ENCODE results near the gene PAK5. TPM values are rescaled to one million over a fixed set of nuclear protein-coding genes. Genes with fewer than 3 reads are reported as not detected.

The PAK5 gene
- total RNA-seq, 4 donors from 2014 or later: 0.05 to 6.6 (median 0.54) TPM; not detected in 1

GRCh38 chr20:9602847-9603183 lies 236.1 kb downstream of the PAK5 start:
- Histone ChIP-seq H3K4me1 (no peaks in the 10 kb centered on the region), H3K4me3 (no peak overlapping the region), H3K36me3 (no peaks in the 10 kb centered on the region), H3K27ac (no peak overlapping the region), H3K9me3 (no peaks in the 10 kb centered on the region), H3K27me3 (peaks cover 7% of the 10 kb centered on the region)
- WGBS, 2 donors (ENCODE audit: low coverage in 1 of 2): 43 to 67% methylated on average over 4 of the region's 4 CpGs
- ATAC-seq: no peak
- no peak for TF ChIP-seq POLR2AphosphoS5 (IDR thresholded peaks at IDR 0.05)
- no peak for TF ChIP-seq POLR2A (IDR thresholded peaks at IDR 0.05)
- TF ChIP-seq CTCF (IDR thresholded peaks at IDR 0.05): no peak
- TF ChIP-seq EP300 (IDR thresholded peaks at IDR 0.05): no peak

GRCh38 chr20:9600562-9600961 lies 238.3 kb downstream of the PAK5 start:
- Histone ChIP-seq H3K27me3 (peaks cover 7% of the 10 kb centered on the region), H3K4me3 (no peak overlapping the region), H3K9me3 (no peaks in the 10 kb centered on the region), H3K27ac (no peak overlapping the region), H3K36me3 (no peaks in the 10 kb centered on the region), H3K4me1 (no peaks in the 10 kb centered on the region)
- TF ChIP-seq POLR2A (IDR thresholded peaks at IDR 0.05): no peak
- no peak for TF ChIP-seq EP300 (IDR thresholded peaks at IDR 0.05)
- no peak for TF ChIP-seq POLR2AphosphoS5 (IDR thresholded peaks at IDR 0.05)
- no peak for TF ChIP-seq CTCF (IDR thresholded peaks at IDR 0.05)
- WGBS, 2 donors (ENCODE audit: low coverage in 1 of 2): 0% methylated on average over 1 of the region's 1 CpG; no CpG with 5 or more reads in 1 of the 2 donors
- ATAC-seq: no peak

DNA sequence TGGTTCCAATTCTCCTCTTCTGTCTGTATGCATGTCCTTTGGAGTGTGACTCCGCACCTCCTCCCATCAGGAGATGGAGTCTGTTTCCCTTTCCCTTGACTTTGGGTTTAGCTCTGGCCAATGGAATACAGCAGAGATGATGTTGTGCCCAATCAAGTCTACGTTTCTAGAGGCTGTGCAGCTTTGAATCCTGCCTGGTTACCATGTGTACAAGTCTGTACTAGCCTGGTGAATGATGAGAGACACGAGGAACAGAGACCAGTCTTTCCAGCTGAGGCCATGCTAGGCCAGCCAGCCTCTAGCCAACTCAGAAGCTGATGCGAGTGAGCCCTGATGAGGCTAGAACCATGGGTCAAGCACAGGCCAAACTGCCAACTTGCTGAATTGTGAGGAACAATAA lies 241.3 kb downstream of the PAK5 start:
- WGBS, 2 donors (ENCODE audit: low coverage in 1 of 2): 59 to 96% methylated on average over 2 to 4 of the region's 4 CpGs
- Histone ChIP-seq H3K9me3 (no peaks in the 10 kb centered on the region), H3K4me3 (no peak overlapping the region), H3K36me3 (no peaks in the 10 kb centered on the region), H3K27ac (no peak overlapping the region), H3K4me1 (no peaks in the 10 kb centered on the region), H3K27me3 (peaks cover 7% of the 10 kb centered on the region)
- TF ChIP-seq POLR2AphosphoS5 (IDR thresholded peaks at IDR 0.05) (no peak), EP300 (IDR thresholded peaks at IDR 0.05) (no peak), CTCF (IDR thresholded peaks at IDR 0.05) (no peak), POLR2A (IDR thresholded peaks at IDR 0.05) (no peak)
- ATAC-seq: no peak

DNA sequence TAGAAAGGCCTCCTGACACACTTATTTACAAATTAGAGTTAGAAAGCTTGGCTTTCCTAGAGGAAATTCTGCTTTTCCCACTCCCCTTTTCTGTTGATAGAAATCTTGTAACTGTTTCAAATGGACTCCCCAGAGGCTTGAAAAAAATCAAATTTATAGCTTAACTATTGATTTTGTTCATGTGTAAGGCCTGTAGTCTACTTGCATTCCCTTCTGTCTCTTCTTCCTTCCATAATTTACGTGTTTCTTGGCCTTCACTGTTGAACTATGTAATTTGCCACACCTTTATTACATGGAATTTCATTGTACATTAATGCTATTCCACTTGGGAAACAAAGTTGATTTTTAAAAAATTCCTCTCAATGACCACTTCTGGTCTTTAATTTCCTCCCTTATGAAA lies 243.1 kb downstream of the PAK5 start:
- Histone ChIP-seq H3K27me3 (no peaks in the 10 kb centered on the region), H3K4me1 (no peaks in the 10 kb centered on the region), H3K9me3 (no peaks in the 10 kb centered on the region), H3K36me3 (no peaks in the 10 kb centered on the region), H3K4me3 (no peak overlapping the region), H3K27ac (no peak overlapping the region)
- TF ChIP-seq CTCF (IDR thresholded peaks at IDR 0.05) (no peak), EP300 (IDR thresholded peaks at IDR 0.05) (no peak), POLR2AphosphoS5 (IDR thresholded peaks at IDR 0.05) (no peak), POLR2A (IDR thresholded peaks at IDR 0.05) (no peak)
- WGBS, 2 donors (ENCODE audit: low coverage in 1 of 2): 60 to 67% methylated on average over 1 of the region's 1 CpG
- no peak for ATAC-seq

DNA sequence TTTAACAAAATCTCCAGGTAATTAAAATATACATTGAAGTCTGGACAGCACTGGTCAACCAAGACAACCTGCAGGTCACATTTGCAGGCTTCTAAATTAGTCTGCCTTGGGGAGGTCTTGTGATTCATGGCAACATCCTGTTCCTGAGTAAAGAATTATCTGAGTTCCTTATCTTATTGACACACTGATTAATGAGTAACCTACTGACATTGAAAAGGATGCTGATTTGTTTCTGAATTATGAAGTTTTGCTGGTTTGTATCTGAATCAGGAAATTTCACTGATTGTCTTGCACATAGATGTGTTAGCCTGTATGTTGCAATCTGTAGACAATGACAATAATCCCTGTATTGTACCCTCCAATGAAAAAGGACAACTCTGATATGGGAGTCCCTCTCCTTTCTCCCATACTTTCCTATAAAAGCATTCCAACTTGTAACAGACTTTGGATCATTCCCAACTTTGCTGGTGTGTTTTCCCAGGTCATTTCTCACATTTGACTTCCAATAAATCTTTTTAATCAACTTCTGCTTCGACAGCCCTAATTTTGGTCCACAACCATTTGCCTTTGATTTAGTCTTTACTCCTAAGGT lies 244.5 kb downstream of the PAK5 start:
- Histone ChIP-seq H3K36me3 (no peaks in the 10 kb centered on the region), H3K4me3 (no peak overlapping the region), H3K4me1 (no peaks in the 10 kb centered on the region), H3K27ac (no peak overlapping the region), H3K9me3 (no peaks in the 10 kb centered on the region), H3K27me3 (no peaks in the 10 kb centered on the region)
- TF ChIP-seq POLR2AphosphoS5 (IDR thresholded peaks at IDR 0.05) (no peak), CTCF (IDR thresholded peaks at IDR 0.05) (no peak), POLR2A (IDR thresholded peaks at IDR 0.05) (no peak), EP300 (IDR thresholded peaks at IDR 0.05) (no peak)
- no peak for ATAC-seq
- 60 to 73% methylated on average over 1 of the region's 1 CpG for WGBS, 2 donors (ENCODE audit: low coverage in 1 of 2)
